ENCODE data around the gene IFT57. TPM values are rescaled to one million over a fixed set of nuclear protein-coding genes. Genes with fewer than 3 reads are reported as not detected.

The IFT57 gene
- total and polyA plus RNA-seq, 9 of the 15 experiments (the other 6 are each of a cell fraction or from before 2014, with no cell fraction given): 1.5 to 20.1 (median 9.9) TPM

GRCh38 chr3:108251265-108251664 is 29.0 kb upstream of the IFT57 start (continued):
- TF ChIP-seq TCFL5 (CRISPR knock-in tag; conservative IDR thresholded peaks at IDR 0.05): no peak
- no peak for TF ChIP-seq MLX (CRISPR knock-in tag; conservative IDR thresholded peaks at IDR 0.05)
- TF ChIP-seq NCOA6 (IDR thresholded peaks at IDR 0.05): no peak

GRCh38 chr3:108250626-108251025 is 28.4 kb upstream of the IFT57 start:
- 17% methylated on average over 2 of the region's 2 CpGs for WGBS (ENCODE audit: insufficient coverage, low coverage, missing lambda C conversion rate)
- POLR2A ChIA-PET: no interaction called here

More at GRCh38 chr3:108250626-108251025, 28.4 kb upstream of the IFT57 start:
- H3K4me3 ChIP-seq: no peak overlapping the region
- H3K4me1 ChIP-seq (replicated peaks in 1 of 2; ENCODE audit: control insufficient read depth in 2 of 2, insufficient read depth in 2 of 2, low read length in 2 of 2): no peaks in the 10 kb centered on the region
- intact Hi-C loops (cut with micrococcal nuclease): no loop called here
- no peaks in the 10 kb centered on the region for H3K79me2 ChIP-seq (ENCODE audit: control insufficient read depth, insufficient read depth, low read length)
- H3K9me1 ChIP-seq (ENCODE audit: control insufficient read depth, insufficient read depth, low read length): no peaks in the 10 kb centered on the region
- no peaks in the 10 kb centered on the region for H4K20me1 ChIP-seq (replicated peaks; ENCODE audit: control insufficient read depth, insufficient read depth, low read length)
- no peak for ATAC-seq
- H3K4me2 ChIP-seq (ENCODE audit: insufficient read depth, low read length): no peak overlapping the region
- no peaks in the 10 kb centered on the region for H3K27me3 ChIP-seq (ENCODE audit: control insufficient read depth in 2 of 2, insufficient read depth in 2 of 2, low read length in 2 of 2)
- no TSS peak for BruUV-seq (replicated peaks)
- TF ChIP-seq ZNF324 (CRISPR knock-in tag; IDR thresholded peaks at IDR 0.05) (no peak), COPS2 (conservative IDR thresholded peaks at IDR 0.05) (no peak)
- in situ Hi-C loops (cut with MboI): no loop called here
- H3K9me3 ChIP-seq (replicated peaks; ENCODE audit: control insufficient read depth, insufficient read depth, low read depth, low read length): no peaks in the 10 kb centered on the region
- no peaks in the 10 kb centered on the region for H3K36me3 ChIP-seq (ENCODE audit: control insufficient read depth, insufficient read depth, low read length)
- H2AFZ ChIP-seq (ENCODE audit: low read depth, low read length): no peak overlapping the region
- H3K9ac ChIP-seq (ENCODE audit: insufficient read depth in 1 of 2, low read depth in 2 of 2, low read length in 2 of 2): no peak overlapping the region
- no peak for DNase-seq (ENCODE audit: extremely low read depth in 1 of 4, low spot score in 3 of 4)
- no peak overlapping the region for H3K27ac ChIP-seq (ENCODE audit: extremely low read depth, low read depth, low read length)
- CTCF ChIA-PET (ENCODE audit: low intra/inter-chr PET ratio): no interaction called here
- FAIRE-seq: no peak
